ENCODE data around the gene TUBA3D.
A peak's percentile ranks its signal among the peaks of the same experiment; 100 is the strongest.
"Not testable (repeated sequence)": the region's sequence is repeated elsewhere in the genome, so short reads cannot be mapped to it uniquely, and the experiment has no call there.

The TUBA3D gene

DNA sequence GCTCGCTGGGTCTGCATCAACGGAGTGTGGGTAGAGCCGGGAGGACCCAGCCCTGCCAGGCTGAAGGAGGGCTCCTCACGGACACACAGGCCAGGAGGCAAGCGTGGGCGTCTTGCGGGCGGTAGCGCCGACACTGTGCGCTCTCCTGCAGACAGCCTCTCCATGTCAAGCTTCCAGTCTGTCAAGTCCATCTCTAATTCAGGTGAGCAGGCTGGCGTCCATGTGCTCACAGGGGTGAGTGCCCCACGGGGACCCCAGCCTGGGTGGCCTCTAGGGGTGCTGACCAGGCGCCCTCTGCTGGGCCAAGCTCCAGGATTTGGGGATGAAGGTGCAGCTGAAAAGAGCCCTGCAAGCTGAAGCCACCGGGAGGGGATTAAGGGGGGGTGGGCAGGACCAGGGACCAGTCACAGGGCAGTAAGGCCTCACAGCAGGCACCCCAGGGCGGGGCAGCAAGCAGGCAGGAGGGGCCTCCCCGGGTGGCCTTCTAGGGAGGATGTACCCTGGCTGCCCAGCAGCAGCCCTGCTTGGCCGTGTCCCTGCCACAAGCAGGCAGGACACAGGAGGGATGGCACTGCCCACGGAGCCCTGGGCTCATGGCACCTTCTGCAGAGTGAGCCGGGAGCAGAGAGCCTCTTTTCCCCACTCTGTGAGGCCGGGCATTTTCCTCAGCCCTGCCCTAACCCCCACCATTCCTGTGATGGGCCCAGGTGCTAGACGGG lies 54.9 kb downstream of the TUBA3D start:
- TF ChIP-seq, protein P1, sequence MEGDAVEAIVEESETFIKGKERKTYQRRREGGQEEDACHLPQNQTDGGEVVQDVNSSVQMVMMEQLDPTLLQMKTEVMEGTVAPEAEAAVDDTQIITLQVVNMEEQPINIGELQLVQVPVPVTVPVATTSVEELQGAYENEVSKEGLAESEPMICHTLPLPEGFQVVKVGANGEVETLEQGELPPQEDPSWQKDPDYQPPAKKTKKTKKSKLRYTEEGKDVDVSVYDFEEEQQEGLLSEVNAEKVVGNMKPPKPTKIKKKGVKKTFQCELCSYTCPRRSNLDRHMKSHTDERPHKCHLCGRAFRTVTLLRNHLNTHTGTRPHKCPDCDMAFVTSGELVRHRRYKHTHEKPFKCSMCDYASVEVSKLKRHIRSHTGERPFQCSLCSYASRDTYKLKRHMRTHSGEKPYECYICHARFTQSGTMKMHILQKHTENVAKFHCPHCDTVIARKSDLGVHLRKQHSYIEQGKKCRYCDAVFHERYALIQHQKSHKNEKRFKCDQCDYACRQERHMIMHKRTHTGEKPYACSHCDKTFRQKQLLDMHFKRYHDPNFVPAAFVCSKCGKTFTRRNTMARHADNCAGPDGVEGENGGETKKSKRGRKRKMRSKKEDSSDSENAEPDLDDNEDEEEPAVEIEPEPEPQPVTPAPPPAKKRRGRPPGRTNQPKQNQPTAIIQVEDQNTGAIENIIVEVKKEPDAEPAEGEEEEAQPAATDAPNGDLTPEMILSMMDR (IDR thresholded peaks at IDR 0.05; ENCODE audit: insufficient read depth, low read length, poor library complexity, severe bottlenecking), result peak; percentile 19
- H3K4me3 ChIP-seq (replicated peaks; ENCODE audit: low read depth, low read length); H3K27me3 ChIP-seq (replicated peaks; ENCODE audit: control insufficient read depth, insufficient read depth, low read length); DNase-seq (ENCODE audit: extremely low read depth, insufficient read length); H3K36me3 ChIP-seq (ENCODE audit: control insufficient read depth, insufficient read depth, low read length): not testable (repeated sequence)

- H3K36me3 ChIP-seq (ENCODE audit: control insufficient read depth, insufficient read depth, low read length); DNase-seq (ENCODE audit: extremely low read depth, insufficient read length); H3K4me3 ChIP-seq (replicated peaks; ENCODE audit: low read depth, low read length): not testable (repeated sequence)
Measured at GRCh38 chr2:131531547-131532185, 55.7 kb downstream of the TUBA3D start.

More at GRCh38 chr2:131531547-131532185, 55.7 kb downstream of the TUBA3D start:
- H3K27me3 ChIP-seq (replicated peaks; ENCODE audit: control insufficient read depth, insufficient read depth, low read length), result not testable (repeated sequence)
